HG03060 (cell line): ENCODE data around the gene TMEM259.

Experiments
- ATAC-seq: cut with Tn5 transposase; IDR thresholded peaks from one replicate; pipeline ENCODE4 v1.9.1; 2021; ENCODE audit warnings: low read depth, moderate number of reproducible peaks; ENCODE audit not compliant: unreplicated experiment

Gene TMEM259

DNA sequence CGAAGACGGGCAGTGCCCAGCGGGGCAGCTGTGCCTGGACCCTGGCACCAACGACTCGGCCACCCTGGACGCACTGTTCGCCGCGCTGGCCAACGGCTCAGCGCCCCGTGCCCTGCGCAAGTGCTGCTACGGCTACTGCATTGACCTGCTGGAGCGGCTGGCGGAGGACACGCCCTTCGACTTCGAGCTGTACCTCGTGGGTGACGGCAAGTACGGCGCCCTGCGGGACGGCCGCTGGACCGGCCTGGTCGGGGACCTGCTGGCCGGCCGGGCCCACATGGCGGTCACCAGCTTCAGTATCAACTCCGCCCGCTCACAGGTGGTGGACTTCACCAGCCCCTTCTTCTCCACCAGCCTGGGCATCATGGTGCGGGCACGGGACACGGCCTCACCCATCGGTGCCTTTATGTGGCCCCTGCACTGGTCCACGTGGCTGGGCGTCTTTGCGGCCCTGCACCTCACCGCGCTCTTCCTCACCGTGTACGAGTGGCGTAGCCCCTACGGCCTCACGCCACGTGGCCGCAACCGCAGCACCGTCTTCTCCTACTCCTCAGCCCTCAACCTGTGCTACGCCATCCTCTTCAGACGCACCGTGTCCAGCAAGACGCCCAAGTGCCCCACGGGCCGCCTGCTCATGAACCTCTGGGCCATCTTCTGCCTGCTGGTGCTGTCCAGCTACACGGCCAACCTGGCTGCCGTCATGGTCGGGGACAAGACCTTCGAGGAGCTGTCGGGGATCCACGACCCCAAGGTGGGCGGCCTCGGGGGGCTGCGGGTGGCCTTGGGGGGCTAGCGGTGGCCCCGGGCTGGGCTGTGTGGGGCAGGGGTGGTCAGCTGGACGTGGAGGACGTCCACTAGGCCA is 15.9 kb downstream of the TMEM259 start:
- no peak for ATAC-seq

DNA sequence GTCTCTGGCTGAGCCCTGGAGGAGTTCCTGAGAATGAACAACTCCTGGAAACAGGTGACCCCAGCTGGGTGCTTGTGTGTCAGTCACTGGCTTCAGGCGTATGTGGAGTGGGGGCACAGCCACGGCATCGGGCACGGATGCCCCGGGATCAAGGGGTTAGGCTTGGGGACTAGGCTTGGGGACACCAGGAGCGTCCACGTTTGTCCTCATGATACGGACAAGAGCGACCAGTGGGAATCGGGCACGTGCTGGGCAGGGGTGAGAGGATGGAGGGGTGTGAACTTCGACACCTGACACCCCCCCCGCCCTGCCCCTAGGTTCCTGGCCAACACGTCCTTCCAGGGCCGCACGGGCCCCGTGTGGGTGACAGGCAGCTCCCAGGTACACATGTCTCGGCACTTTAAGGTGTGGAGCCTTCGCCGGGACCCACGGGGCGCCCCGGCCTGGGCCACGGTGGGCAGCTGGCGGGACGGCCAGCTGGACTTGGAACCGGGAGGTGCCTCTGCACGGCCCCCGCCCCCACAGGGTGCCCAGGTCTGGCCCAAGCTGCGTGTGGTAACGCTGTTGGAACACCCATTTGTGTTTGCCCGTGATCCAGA is 16.6 kb downstream of the TMEM259 start:
- ATAC-seq, result no peak

DNA sequence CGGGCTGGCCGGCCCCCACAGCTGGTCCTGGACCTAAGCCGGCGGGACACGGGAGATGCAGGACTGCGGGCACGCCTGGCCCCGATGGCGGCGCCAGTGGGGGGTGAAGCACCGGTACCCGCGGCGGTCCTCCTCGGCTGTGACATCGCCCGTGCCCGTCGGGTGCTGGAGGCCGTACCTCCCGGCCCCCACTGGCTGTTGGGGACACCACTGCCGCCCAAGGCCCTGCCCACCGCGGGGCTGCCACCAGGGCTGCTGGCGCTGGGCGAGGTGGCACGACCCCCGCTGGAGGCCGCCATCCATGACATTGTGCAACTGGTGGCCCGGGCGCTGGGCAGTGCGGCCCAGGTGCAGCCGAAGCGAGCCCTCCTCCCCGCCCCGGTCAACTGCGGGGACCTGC is 17.6 kb downstream of the TMEM259 start:
- no peak for ATAC-seq

DNA sequence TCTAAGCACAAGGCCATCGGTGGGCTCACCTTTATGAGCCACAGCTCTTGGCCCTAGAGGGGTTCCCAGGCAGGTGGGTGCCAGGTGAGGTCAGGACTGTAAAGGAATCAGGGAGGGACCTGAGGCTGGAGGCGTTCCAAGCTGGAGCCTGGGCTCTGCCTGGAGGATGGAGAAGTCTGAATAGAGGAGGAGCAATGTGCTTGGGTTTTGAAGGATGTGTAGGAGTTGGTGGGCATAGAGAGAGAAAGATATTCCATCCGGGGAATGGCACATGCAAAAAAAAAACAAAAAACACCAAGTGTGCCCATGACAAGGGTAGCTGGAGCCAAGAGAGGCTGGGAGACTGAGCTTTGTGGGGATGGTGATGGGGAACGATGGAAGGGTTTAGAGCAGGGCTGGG is 18.3 kb downstream of the TMEM259 start:
- ATAC-seq, result no peak

DNA sequence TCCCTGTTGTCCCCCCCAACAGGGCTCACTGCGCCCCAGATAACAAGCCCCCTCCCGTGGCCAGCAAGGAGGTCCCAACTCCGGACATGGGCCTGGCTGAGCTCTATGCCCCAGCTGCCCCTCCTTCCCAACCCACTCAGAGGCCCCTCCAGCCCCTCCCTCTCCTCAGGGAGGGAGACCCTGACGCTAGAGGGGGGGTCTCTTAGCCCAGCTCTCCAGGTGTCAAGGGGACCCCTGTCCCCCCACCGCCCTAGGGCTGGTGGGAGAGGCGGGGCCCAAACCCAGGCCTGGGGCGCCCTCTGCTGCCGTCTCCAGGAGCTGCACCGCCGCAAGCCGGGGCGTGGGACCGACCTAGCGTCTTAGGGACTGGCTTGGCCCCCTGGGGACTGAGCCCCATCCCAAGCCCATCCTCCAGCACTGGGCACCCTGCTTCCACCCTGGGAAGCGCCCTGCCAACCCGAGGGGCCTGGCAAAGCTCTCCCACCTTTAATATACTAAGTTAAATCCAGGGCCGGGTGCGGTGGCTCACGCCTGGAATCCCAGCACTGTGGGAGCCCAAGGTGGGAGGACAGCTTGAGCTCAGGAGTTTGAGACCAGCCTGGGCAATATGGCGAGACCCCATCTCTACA is 19.3 kb downstream of the TMEM259 start:
- ATAC-seq, result no peak

DNA sequence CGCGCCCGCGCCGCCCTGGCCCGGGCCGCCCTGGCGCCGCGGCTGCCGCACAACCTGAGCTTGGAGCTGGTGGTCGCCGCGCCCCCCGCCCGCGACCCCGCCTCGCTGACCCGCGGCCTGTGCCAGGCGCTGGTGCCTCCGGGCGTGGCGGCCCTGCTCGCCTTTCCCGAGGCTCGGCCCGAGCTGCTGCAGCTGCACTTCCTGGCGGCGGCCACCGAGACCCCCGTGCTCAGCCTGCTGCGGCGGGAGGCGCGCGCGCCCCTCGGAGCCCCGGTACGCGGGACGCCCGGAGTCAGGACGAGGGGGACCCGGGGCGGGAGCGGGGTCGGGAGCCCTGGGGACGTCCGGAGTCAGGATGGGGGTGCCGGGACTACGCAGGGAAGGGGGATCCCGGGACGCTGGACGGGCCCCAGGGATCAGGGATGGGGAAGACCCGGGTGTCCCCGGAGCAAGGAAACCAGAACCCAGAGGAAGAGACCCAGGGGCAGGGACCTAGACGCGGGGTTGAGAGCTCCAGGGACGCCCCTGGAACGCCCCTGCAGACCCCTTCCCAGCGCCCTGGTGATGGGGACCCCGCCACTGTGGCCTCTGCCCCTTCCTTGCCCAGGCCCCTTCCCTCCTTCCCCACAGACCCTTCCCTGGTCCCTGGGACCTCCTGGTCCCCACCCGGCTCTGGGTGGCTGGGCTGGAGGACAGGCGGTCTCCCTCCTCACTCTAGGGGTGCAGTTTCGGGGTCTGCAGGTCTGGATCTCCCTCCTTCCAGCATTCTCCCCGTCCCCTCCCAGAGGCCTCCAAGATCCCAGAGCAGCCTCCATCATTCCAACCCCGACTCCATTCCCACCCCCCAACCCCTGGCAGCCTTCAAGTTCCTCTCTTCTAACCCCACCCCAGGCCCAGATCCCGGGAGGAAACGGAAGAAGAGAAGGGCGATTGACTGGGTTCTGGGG is 20.1 kb downstream of the TMEM259 start:
- ATAC-seq, result no peak

DNA sequence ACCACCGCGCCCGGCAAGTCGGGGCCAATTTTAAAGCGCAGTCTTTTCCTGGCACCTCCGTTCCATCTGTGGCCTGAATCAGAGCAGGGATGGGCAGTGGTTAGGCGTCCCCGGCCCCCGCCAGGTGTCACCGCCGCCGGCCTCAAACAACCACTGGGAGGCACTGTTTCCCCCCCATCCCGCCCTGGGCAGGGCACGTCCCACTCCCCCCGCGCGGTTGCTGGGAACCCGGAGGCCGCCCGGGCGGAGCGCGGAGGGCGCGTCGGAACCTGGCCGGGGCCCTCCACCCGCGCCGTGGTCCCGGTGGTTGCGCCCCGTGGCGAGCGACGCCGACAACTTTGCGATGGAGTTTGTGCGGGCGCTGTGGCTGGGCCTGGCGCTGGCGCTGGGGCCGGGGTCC is 20.8 kb downstream of the TMEM259 start, which contains the start of gene GRIN3B:
TSS of gene GRIN3B (plus strand) at position 325 of the 400 bp plus-strand sequence. CDS start at position 344, 19 bp downstream.
- no peak for ATAC-seq

DNA sequence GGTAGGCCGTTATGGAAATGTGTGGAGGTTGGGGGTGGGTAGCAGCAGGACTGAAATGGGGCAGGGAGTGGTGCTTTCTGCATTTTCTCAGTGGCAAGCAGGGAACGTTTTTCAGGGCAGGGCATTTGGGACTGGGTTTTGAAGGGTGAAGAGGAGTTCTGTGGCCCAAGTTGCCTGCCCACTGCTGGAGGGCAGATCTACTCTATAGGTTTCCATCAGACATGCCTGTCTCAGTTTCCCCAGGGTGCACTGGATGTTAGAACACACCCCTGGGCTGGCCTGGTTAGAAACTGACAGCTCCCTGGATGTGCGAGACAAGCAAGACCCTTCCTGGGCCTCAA is 21.6 kb downstream of the TMEM259 start:
- no peak for ATAC-seq

DNA sequence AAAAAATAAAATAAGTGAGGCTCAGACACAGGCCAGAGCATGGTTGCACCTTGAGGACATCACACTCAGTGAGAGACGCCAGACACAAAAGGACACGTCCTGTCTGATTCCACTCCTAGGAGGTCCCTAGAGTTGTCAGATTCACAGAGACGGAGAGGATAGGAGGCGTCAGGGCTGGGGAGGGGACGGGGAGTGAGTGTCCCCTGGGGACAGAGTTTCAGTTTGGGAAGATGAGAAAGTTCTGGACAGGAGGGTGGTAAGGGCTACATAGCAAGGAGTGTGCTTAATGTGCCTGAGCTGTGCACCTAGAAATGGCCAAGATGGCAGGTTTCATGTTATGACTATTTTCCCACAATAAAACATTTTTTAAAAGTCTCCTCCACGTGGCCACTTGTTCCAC is 22.9 kb downstream of the TMEM259 start:
- ATAC-seq, result no peak

DNA sequence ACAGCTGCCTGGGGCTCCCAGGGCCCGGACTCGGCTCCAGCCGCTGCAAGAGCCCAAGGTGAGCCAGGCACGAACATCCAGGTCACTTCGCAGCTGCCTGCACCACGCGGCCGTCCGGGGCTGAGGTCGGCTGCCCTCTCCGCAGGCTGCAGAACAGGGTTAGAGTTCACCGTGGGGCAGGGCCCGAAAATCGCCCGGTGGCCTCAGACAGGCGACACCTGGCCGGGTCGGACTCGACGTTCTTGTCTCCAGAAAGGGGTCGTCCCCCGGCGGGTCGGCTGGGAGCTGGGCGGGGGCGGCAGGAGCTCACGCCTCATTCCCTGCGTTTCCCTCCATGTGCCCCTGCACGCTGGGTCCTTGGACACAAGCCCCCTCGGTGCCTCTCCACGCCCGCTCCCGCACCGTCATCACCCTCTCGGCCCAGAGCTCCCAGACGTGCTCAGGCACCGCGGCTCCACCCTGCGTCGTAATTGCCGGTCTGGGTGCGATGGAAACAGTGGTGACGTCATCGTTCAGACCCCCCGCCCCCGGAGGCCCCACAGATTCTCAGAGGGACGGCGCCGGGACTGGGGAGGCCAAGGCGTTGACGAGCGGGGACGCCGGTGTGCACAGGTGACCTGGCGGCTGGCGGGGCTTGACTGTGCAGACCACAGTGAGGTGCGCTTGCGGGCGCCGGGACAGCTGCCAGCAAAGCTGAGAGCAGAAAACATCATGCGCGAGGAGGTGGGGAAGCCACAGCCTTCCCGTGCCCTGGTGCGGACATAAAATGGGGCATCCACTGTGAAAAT is 24.7 kb downstream of the TMEM259 start:
- no peak for ATAC-seq

DNA sequence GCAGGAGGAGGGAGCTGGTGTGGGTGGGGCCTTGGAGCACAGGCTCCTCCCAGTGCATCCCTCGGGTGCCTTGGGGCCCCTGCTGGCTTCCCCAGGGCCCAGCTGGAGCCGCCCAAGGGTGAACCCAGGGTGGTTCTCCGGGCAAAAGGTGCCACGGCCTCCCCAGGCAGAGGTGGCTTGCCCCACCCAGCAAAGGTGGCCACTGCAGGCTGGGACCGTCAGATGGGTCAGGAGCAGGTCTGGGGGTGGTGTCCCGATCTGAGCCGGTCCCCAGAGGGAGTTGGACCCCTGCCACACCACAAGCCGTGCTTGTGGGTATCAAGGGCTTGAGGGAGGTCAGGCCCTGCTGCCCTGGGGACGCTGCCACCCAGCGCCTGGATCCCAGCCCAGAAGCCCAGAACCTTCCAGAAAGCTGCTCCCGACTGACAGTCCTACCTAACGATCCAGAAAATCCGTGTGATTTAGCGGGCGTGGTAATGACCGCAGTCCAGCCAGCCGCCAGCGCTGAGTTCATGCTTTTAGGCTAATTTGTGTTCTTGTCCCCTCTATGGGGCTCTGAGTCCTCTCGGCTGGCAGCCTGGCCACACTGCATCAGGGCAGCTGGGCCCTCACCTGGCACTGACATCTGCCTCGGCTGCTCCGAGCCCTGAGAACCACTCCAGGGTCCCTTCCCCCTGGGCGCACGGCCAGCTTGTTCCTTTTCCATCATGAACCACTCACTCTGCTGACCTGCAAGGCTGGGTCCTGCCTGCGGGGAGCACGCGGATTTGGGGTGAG is 25.7 kb downstream of the TMEM259 start:
- ATAC-seq, result no peak

DNA sequence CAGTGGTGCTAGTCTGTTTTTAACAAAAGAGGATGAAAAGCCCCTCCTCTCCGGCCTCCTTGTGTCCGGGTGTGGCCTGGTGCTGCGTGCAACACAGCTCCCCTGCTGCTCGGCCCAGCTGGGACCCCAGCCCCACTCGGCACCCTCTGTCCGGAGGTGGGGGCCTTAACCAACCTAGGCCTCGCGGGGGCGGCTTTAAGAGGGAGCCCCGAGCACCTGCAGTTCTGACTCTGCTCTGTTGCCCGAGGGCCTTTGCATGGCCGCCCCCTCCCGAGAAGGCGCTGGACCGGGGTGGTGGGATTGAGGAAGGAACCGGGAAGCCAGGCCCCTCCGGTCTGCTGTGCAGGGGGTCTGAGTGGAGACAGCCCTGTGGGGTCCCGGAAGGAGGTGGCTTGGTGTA is 26.4 kb downstream of the TMEM259 start:
- no peak for ATAC-seq

DNA sequence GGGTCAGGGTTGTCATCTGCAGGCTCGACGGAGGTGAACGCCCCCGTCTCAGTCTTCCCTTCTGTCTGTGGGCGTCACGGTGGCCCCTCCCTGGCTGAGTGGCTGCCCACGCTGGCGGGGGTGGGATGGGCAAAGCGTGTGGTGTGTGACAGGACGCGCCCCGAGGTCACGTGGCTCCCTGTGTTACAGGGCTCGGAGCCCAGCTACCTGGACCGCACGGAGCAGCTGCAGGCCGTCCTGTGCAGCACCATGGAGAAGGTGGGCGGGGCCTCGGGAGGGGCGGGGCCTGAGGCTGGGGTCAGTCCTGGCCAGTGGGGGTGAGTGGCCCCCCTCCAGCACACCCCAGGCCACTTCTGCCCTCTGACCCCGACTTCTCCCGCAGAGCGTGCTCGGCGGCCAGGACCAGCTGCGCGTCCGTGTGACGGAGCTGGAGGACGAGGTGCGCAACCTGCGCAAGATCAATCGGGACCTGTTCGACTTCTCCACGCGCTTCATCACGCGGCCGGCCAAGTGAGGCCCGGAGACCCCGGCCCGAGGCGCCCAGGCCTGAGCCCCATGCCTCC is 27.0 kb downstream of the TMEM259 start:
- ATAC-seq, result no peak

DNA sequence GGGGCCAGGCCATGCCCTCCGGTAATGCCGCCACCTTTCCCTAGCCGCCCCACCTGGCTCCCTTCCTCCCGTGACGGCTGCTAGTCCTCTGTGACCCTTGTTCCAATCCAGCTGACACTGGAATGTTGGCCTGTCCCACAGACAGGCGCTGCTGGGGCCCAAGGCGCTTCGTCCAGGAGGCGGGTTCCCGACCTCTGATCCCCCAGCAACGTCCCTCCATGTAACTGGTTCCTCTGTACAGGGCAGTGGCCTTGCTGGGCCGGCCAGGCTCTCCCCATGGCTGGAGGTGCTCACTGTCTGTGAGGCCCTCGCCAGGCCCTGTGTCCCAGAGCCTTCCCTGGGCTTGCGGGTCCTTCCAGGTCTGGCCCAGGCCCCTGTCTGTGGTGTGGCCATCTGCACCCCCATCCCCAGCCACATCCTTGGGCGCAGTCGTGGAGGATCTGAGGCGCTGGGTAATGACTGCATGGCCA is 27.5 kb downstream of the TMEM259 start:
- no peak for ATAC-seq

DNA sequence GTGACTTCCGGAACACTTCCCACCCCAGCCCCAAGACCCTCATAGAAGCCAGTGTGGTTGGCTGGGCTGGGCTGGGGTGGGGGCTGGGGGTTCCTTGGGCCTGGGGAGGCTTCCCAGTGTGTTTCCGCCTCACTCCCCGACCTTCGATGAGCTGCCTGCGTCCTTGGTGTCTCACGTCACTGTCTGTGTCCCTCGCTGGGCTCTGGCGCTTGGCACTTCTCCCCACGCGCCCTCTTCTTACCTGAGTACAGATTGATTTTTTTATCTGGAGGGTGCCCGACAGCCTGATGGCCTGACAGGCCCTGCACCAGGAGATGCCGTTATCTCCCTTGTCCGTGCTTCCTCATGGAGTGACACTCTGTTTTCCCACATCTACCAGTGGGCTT is 28.3 kb downstream of the TMEM259 start:
- ATAC-seq, result no peak

DNA sequence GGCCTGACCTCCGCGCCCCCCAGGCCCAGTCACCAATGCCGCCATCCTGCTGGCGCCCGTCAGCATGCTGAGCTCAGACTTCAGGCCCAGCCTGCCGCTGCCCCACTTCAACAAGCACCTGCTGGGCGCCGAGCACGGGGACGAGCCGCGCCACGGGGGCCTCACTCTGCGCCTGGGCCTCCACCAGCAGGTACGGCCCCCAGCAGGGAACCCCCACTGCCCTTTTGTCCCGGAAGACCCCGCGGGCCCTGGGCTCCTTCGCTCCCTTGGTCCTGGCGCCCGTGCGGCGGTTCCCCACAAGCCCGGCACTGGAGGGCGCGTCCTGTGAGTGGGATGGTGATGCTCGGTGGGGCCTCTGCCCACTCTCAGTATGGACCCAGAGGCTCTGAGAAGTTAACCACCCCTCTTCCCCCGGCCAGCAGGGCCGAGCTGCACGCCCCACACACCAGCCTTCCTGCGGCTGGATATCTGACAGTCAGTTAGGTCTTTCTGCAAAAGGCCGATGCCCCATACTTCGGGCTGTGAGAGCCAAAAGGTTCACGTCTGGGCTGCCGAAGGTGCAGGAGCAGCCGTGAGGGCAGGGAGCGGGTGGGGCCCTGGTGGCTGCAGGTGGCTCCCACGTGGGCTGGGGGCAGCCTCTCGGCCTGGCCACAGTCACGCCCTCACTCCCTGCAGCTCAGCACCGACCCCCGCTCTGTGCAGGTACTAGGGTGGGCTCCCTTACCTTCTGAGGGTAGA is 28.8 kb downstream of the TMEM259 start:
- ATAC-seq, result no peak

DNA sequence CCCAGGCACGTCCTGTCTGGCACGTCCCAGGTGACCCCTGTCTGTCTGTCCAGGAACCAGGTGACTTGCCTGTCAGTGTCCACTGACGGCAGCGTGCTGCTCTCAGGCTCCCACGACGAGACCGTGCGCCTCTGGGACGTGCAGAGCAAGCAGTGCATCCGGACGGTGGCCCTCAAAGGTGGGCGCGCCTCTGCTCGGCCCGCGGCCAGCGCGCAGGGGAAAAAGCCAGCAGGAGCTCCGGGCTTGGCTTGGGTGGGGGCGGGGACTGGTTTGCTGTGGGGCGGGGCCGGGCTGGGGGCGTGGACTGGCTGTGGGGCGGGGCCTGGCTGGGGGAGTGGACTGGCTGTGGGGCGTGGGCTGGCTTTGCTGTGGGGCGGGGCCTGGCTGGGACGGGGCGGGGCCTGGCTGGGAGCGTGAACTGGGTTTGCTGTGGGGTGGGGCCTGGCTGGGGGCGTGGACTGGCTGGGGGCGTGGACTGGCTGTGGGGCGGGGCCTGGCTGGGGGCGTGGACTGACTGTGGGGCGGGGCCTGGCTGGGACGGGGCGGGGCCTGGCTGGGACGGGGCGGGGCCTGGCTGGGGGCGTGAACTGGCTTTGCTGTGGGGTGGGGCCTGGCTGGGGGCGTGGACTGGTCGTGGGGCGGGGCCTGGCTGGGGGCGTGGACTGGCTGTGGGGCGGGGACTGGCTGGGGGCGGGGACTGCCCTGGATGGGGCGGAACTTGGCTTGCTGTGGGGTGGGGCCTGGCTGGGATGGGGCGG is 29.6 kb downstream of the TMEM259 start:
- ATAC-seq, result no peak
